SU-DHL-6 (cell line): ENCODE results near the gene KCNIP4.

Experiments used
- CTCF ChIP-seq: fragments of 200-600 bp; sonication (generic); IDR thresholded peaks from one replicate; pipeline ENCODE4 v1.5.1; 2017; ENCODE audit warnings: antibody characterized with exemption, mild to moderate bottlenecking, low read length, moderate library complexity; ENCODE audit not compliant: insufficient read depth, poor library complexity, severe bottlenecking
- EZH2phosphoT487 ChIP-seq: fragments of 200-600 bp; sonication (generic), shearing (Covaris generic); conservative IDR thresholded peaks from 2 replicates; pipeline ENCODE4 v1.6.1; 2018; ENCODE audit warnings: mild to moderate bottlenecking, antibody characterized with exemption, low read length, moderate library complexity, mixed read lengths

- TF ChIP-seq CTCF (no peak), EZH2phosphoT487 (no peak)
Measured at GRCh38 chr4:20944961-20945360, 1003.6 kb downstream of the KCNIP4 start.
